H1 (cell line): Measurements from ENCODE around the gene FNIP2. TPM values are rescaled to one million over a fixed set of nuclear protein-coding genes. Genes with fewer than 3 reads are reported as not detected.
"Not testable (repeated sequence)": the region's sequence is repeated elsewhere in the genome, so short reads cannot be mapped to it uniquely, and the experiment has no call there.

Source experiments
- CTCF ChIA-PET: fragments of 300-600 bp; sonication (Branson Sonifier 250); formaldehyde crosslinking; loops from one replicate; lab custom pipeline; 2021; ENCODE audit not compliant: partially characterized antibody; lab: Charles Lee
- POLR2A ChIA-PET: fragments of 300-600 bp; sonication (Branson Sonifier 250); formaldehyde crosslinking; loops from one replicate; lab custom pipeline; 2021; ENCODE audit warnings: inconsistent platforms; ENCODE audit not compliant: partially characterized antibody; lab: Charles Lee
- DNase-seq, 2 experiments: peaks; one replicate each; pipeline versions ENCODE4 v3.0.0 to v3.0.0-alpha.2; 2010 to 2022; ENCODE audit warnings: low spot score in 2 of 2, low read depth in 1 of 2, mixed read lengths in 1 of 2
- FAIRE-seq: peaks from 2 replicates; lab custom pipeline; 2011; peaks lifted over from hg19 to GRCh38; lab: Jason Lieb, UNC
- H2AFZ ChIP-seq: 2 replicates; pipeline ENCODE4 v1.8.1; 2012; ENCODE audit warnings: low read length, inconsistent platforms
- H2AK5ac ChIP-seq: 2 replicates; pipeline ENCODE4 v1.6.1; 2013; ENCODE audit warnings: low read depth, low read length
- H2BK120ac ChIP-seq: replicated peaks from 2 replicates; pipeline ENCODE3; 2013; ENCODE audit warnings: low read depth, low read length, inconsistent platforms
- H2BK12ac ChIP-seq: 2 replicates; pipeline ENCODE4 v1.6.1; 2013; ENCODE audit warnings: low read depth, low read length
- H2BK15ac ChIP-seq: 2 replicates; pipeline ENCODE4 v1.6.1; 2013; ENCODE audit warnings: low read length
- H2BK20ac ChIP-seq: 2 replicates; pipeline ENCODE4 v1.6.1; 2013; ENCODE audit warnings: low read length
- H2BK5ac ChIP-seq: 2 replicates; pipeline ENCODE4 v1.6.1; 2013; ENCODE audit warnings: low read depth, low read length
- H3K14ac ChIP-seq: 2 replicates; pipeline ENCODE4 v1.6.1; 2013; ENCODE audit warnings: inconsistent platforms; ENCODE audit not compliant: insufficient read length
- H3K18ac ChIP-seq: 2 replicates; pipeline ENCODE4 v1.6.1; 2013; ENCODE audit warnings: low read length; ENCODE audit errors: extremely low read depth
- H3K23ac ChIP-seq: 2 replicates; pipeline ENCODE4 v1.6.1; 2013; ENCODE audit warnings: inconsistent platforms; ENCODE audit not compliant: insufficient read length
- H3K23me2 ChIP-seq: 2 replicates; pipeline ENCODE4 v1.6.1; 2013; ENCODE audit warnings: low read depth, low read length
- H3K27ac ChIP-seq: 2 replicates; pipeline ENCODE4 v1.6.1; 2011; ENCODE audit warnings: low read depth, low read length, inconsistent platforms
- H3K27me3 ChIP-seq, 4 experiments: replicated peaks in 1 of 4; 1 replicate in 1 of 4; 2 replicates in 3 of 4; pipeline versions ENCODE4 v1.6.1 to v1.8.1; 2011 to 2013; ENCODE audit warnings: low read length in 3 of 4, mild to moderate bottlenecking in 3 of 4, inconsistent platforms in 2 of 4, mixed read lengths in 2 of 4, moderate library complexity in 1 of 4; ENCODE audit not compliant: control insufficient read depth in 3 of 4, insufficient read depth in 3 of 4; ENCODE audit errors: extremely low read depth in 1 of 4
- H3K36me3 ChIP-seq, 4 experiments: 2 replicates each; pipeline versions ENCODE4 v1.6.1 to v1.8.1; 2011 to 2013; ENCODE audit warnings: mild to moderate bottlenecking in 4 of 4, low read length in 3 of 4, moderate library complexity in 2 of 4, control low read depth in 1 of 4, inconsistent platforms in 1 of 4; ENCODE audit not compliant: insufficient read depth in 4 of 4, control insufficient read depth in 2 of 4
- H3K4ac ChIP-seq: replicated peaks from 2 replicates; pipeline ENCODE3; 2013; ENCODE audit warnings: low read length, low read depth, mixed read lengths, inconsistent platforms; ENCODE audit not compliant: insufficient read length
- H3K4me1 ChIP-seq, 4 experiments: replicated peaks in 1 of 4; 1 replicate in 1 of 4; 2 replicates in 3 of 4; pipeline versions ENCODE4 v1.6.1 to v1.8.1; 2011 to 2013; ENCODE audit warnings: low read length in 3 of 4, inconsistent platforms in 2 of 4, mixed read lengths in 1 of 4; ENCODE audit not compliant: insufficient read depth in 4 of 4, control insufficient read depth in 3 of 4
- H3K4me2 ChIP-seq, 2 experiments: 2 replicates each; pipeline versions ENCODE4 v1.6.1 to v1.8.1; 2011 to 2013; ENCODE audit warnings: low read depth in 2 of 2, low read length in 2 of 2, control low read depth in 1 of 2, inconsistent platforms in 1 of 2, mild to moderate bottlenecking in 1 of 2; ENCODE audit not compliant: insufficient read depth in 1 of 2
- H3K4me3 ChIP-seq, 4 experiments: fragments of 200-600, 300-600 bp in 1 of 4; sonication (generic), shearing (Covaris generic), sonication (Bioruptor Twin) in 1 of 4; 2 replicates each; pipeline versions ENCODE4 v1.5.1 to v1.8.1; 2011 to 2016; ENCODE audit warnings: low read length in 4 of 4, low read depth in 3 of 4, control low read depth in 2 of 4, inconsistent platforms in 2 of 4, mild to moderate bottlenecking in 2 of 4, mixed read lengths in 1 of 4, moderate library complexity in 1 of 4; ENCODE audit not compliant: insufficient read depth in 2 of 4; ENCODE audit errors: extremely low read depth in 1 of 4
- H3K56ac ChIP-seq: replicated peaks from 2 replicates; pipeline ENCODE3; 2013; ENCODE audit warnings: low read depth, mild to moderate bottlenecking, mixed read lengths, low read length, inconsistent platforms; ENCODE audit not compliant: insufficient read length
- H3K79me1 ChIP-seq: 2 replicates; pipeline ENCODE4 v1.6.1; 2013; ENCODE audit warnings: low read depth, low read length, control low read depth
- H3K79me2 ChIP-seq, 2 experiments: 2 replicates each; pipeline versions ENCODE4 v1.6.1 to v1.8.1; 2012 to 2013; ENCODE audit warnings: low read length in 2 of 2, mild to moderate bottlenecking in 2 of 2, inconsistent platforms in 1 of 2; ENCODE audit not compliant: insufficient read depth in 2 of 2, control insufficient read depth in 1 of 2
- H3K9ac ChIP-seq, 4 experiments: replicated peaks in 1 of 4; 1 replicate in 1 of 4; 2 replicates in 3 of 4; pipeline versions ENCODE4 v1.6.1 to v1.8.1; 2011 to 2013; ENCODE audit warnings: low read depth in 3 of 4, low read length in 3 of 4, control low read depth in 2 of 4, mild to moderate bottlenecking in 2 of 4, moderate library complexity in 2 of 4, inconsistent platforms in 1 of 4; ENCODE audit errors: extremely low read depth in 1 of 4
- H3K9me3 ChIP-seq, 2 experiments: 2 replicates each; pipeline versions ENCODE4 v1.6.1 to v1.8.1; 2012 to 2013; ENCODE audit warnings: mild to moderate bottlenecking in 2 of 2, moderate library complexity in 2 of 2, control low read depth in 1 of 2, inconsistent platforms in 1 of 2, low read depth in 1 of 2, low read length in 1 of 2, mixed read lengths in 1 of 2; ENCODE audit not compliant: insufficient read depth in 2 of 2
- H4K20me1 ChIP-seq, 2 experiments: replicated peaks in 1 of 2; 2 replicates each; pipeline versions ENCODE3 to v1.8.1; 2011 to 2013; ENCODE audit warnings: inconsistent platforms in 2 of 2, low read length in 2 of 2, mild to moderate bottlenecking in 1 of 2; ENCODE audit not compliant: insufficient read depth in 2 of 2, control insufficient read depth in 1 of 2
- H4K5ac ChIP-seq: 2 replicates; pipeline ENCODE4 v1.6.1; 2013; ENCODE audit warnings: low read length, low read depth, mixed read lengths, inconsistent platforms; ENCODE audit not compliant: insufficient read length
- H4K8ac ChIP-seq: 2 replicates; pipeline ENCODE4 v1.8.0; 2013; ENCODE audit warnings: mild to moderate bottlenecking, moderate library complexity, low read length, inconsistent platforms; ENCODE audit not compliant: insufficient read depth; ENCODE audit errors: extremely low read depth
- H4K91ac ChIP-seq: replicated peaks from 2 replicates; pipeline ENCODE3; 2013; ENCODE audit warnings: low read length, mixed read lengths, inconsistent platforms; ENCODE audit not compliant: insufficient read length
- WGBS, 2 experiments: shearing (Covaris generic) in 1 of 2; methylation state at CpG; one replicate each; pipeline versions ENCODE4 v1.1.6 to v1.1.7; 2013 to 2015; ENCODE audit warnings: low lambda C conversion rate in 2 of 2, mixed read lengths in 2 of 2, inconsistent platforms in 1 of 2, low coverage in 1 of 2, missing lambda C conversion rate in 1 of 2; ENCODE audit not compliant: insufficient replicate concordance in 2 of 2, insufficient coverage in 1 of 2, insufficient read length in 1 of 2; ENCODE audit errors: extremely low coverage in 1 of 2, missing lambda C conversion rate in 1 of 2; 5-methylcytosine and 5-hydroxymethylcytosine counted together
- polyA plus RNA-seq, 7 experiments: library from polyadenylated mRNA; depleted of rRNA in 3 of 7; stranded (reverse) in 5 of 7; unstranded in 2 of 7; fragments of >200 nt in 5 of 7; fragments of 200-250 nt in 2 of 7; gene quantifications; 1 replicate in 5 of 7; 2 replicates in 1 of 7; 4 replicates in 1 of 7; pipeline versions ENCODE4 v1.2.1 to v1.2.3, GENCODE V29; 2011 to 2013; ENCODE audit warnings: missing spikeins in 2 of 7, mixed read lengths in 2 of 7
- total RNA-seq: library from RNA; stranded (reverse); fragmentation: NEBNext Ultra II Directional; extraction: Animal tissue kit (Norgen Biotek cat#: 25700); gene quantifications from 2 replicates; pipeline ENCODE4 v1.2.1, GENCODE V29; 2021

Gene FNIP2
- total and polyA plus RNA-seq, 2 of the 8 experiments (the other 6 are each of a cell fraction or from before 2014, with no cell fraction given), result 4.0 to 13.0 TPM

GRCh38 chr4:158952221-158952774 is 183.5 kb downstream of the FNIP2 start:
- H3K14ac ChIP-seq, H4K20me1 ChIP-seq, H3K79me2 ChIP-seq, H3K79me1 ChIP-seq, H3K9ac ChIP-seq, H3K4me3 ChIP-seq, H3K23ac ChIP-seq, H4K5ac ChIP-seq, H4K91ac ChIP-seq, H3K4ac ChIP-seq, H3K56ac ChIP-seq, H3K27ac ChIP-seq, H3K4me2 ChIP-seq, H2BK120ac ChIP-seq, H2BK15ac ChIP-seq, H2AFZ ChIP-seq, CTCF ChIA-PET, H2AK5ac ChIP-seq, DNase-seq, H2BK5ac ChIP-seq, H4K8ac ChIP-seq, H3K36me3 ChIP-seq, H3K18ac ChIP-seq, H3K23me2 ChIP-seq, H2BK20ac ChIP-seq, POLR2A ChIA-PET, H3K27me3 ChIP-seq, FAIRE-seq, H2BK12ac ChIP-seq, H3K4me1 ChIP-seq: not testable (repeated sequence)
- 87% methylated on average over 2 of the region's 2 CpGs; no CpG with 5 or more reads in 1 of the 2 experiments for WGBS, 2 experiments
- peaks cover 13 to 20% of the 10 kb centered on the region in 2 experiments for H3K9me3 ChIP-seq

GRCh38 chr4:158956345-158956744 is 187.5 kb downstream of the FNIP2 start:
- H3K4me1 ChIP-seq, H3K4ac ChIP-seq, H3K56ac ChIP-seq, H3K79me1 ChIP-seq, H2BK20ac ChIP-seq, H4K20me1 ChIP-seq, H2AK5ac ChIP-seq, POLR2A ChIA-PET, H2BK120ac ChIP-seq, H2BK15ac ChIP-seq, H3K27me3 ChIP-seq, H3K18ac ChIP-seq, H3K27ac ChIP-seq, H3K4me2 ChIP-seq, H4K5ac ChIP-seq, H3K9ac ChIP-seq, H2AFZ ChIP-seq, H3K23me2 ChIP-seq, H4K8ac ChIP-seq, H2BK5ac ChIP-seq, H3K23ac ChIP-seq, H3K79me2 ChIP-seq, H3K36me3 ChIP-seq, H2BK12ac ChIP-seq, FAIRE-seq, H3K4me3 ChIP-seq, H3K14ac ChIP-seq, H4K91ac ChIP-seq, DNase-seq: not testable (repeated sequence)
- WGBS, 2 experiments, result 91% methylated on average over 9 of the region's 9 CpGs; no CpG with 5 or more reads in 1 of the 2 experiments
- CTCF ChIA-PET, result interaction anchor here (1.1 kb wide), 1 partner anchor 9 kb away, joined by 3 read pairs; no protein-coding TSS in a partner anchor
- H3K9me3 ChIP-seq, result peaks cover 13 to 19% of the 10 kb centered on the region in 2 experiments
